Stimulated activated naive CD8-positive, alpha-beta T cell treated with anti-CD3 and anti-CD28 coated beads, Interleukin-15, Interleukin-2, amounts not matched to agents 100 ng/mL and 50 ng/mL, for 24 hours (primary cell): ENCODE measurements around the gene CACNA2D1.

Experiments used
- H3K27ac Mint-ChIP-seq: one replicate; pipeline ENCODE4 v1.8.0; 2021; ENCODE audit warnings: mild to moderate bottlenecking, mixed read lengths
- H3K27me3 Mint-ChIP-seq: one replicate; pipeline ENCODE4 v1.8.0; 2021; ENCODE audit warnings: mixed read lengths
- H3K36me3 Mint-ChIP-seq: one replicate; pipeline ENCODE4 v1.8.0; 2021; ENCODE audit warnings: low read depth, mixed read lengths
- H3K4me1 Mint-ChIP-seq: one replicate; pipeline ENCODE4 v1.8.0; 2021; ENCODE audit warnings: low read depth, mixed read lengths
- H3K4me3 Mint-ChIP-seq: one replicate; pipeline ENCODE4 v1.8.0; 2021; ENCODE audit warnings: mild to moderate bottlenecking, mixed read lengths
- H3K9me3 Mint-ChIP-seq: one replicate; pipeline ENCODE4 v1.8.0; 2021; ENCODE audit warnings: mixed read lengths

The CACNA2D1 gene

DNA sequence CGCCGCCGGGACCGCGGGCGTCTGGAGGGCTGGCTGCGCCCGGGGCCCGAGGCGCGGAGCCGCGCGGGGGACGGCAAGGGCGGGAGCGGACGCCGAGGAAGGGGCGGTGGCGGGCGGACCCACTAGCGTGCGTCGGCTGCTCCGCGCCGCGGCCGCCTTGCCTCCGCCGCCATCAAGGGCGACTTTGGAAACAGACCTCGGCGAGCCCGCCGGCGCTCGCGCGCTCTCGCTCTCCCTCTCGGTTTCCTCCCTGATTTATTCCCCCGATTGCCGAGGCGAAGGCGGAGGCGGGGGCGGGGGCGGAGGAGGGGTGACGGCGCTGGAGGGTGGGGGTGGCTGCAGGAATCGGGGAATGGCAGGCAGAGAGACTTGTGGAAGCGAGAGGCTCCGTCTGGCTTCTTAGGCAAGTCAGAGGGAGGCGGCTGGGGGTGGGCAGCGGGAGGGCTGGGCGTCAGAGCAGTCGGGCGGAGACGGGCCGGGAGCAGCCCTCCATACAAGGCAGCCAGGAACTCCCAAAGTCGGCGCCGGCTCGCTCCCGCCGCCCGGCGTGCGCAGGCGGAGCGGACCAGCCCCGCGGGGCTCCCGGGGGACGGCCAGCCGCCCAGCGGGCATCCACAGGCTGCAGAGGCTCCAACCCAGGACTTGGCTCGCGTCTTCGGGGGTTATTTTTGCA lies at the start of gene CACNA2D1:
Gene CACNA2D1, minus strand, starts transcription at position 231 of the 673 bp plus-strand sequence.
- H3K27me3 Mint-ChIP-seq: peaks cover 53% of the 10 kb centered on the region
- H3K36me3 Mint-ChIP-seq: no peaks in the 10 kb centered on the region
- no peak within 1 kb of the TSS for H3K27ac Mint-ChIP-seq
- peak within 1 kb of the TSS; percentile 52 for H3K4me3 Mint-ChIP-seq
- peaks cover 6% of the 10 kb centered on the region for H3K4me1 Mint-ChIP-seq
- no peaks in the 10 kb centered on the region for H3K9me3 Mint-ChIP-seq

DNA sequence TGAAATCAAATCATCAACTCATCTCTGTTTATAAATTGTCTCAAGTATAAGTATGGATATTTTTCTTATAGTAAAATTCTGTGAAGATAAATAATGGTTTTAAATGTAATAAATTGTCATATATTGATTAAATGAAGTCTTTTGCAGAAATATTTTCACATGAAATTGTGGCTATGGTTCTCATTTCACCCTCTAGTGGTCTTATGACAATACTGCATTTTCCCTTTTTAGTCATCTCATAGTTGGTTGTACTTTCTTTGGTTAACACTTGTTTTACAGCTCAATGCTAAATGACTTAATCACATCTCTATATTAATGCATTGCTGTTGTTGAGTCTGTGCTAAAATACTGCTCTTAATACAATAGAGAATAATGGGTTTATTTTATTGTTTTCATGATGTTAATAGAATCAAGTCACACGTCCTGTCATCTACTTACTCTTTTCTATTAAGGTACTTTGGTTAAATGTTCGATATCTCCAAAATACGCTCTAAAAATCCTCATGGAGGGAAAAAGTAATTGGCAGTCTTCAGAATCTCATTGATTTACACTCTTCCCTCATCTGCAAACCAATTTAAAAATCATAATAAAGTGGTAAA lies 38.0 kb upstream of the CACNA2D1 start:
- no peaks in the 10 kb centered on the region for H3K9me3 Mint-ChIP-seq
- no peaks in the 10 kb centered on the region for H3K27me3 Mint-ChIP-seq
- H3K36me3 Mint-ChIP-seq: no peaks in the 10 kb centered on the region
- H3K27ac Mint-ChIP-seq: no peak overlapping the region
- H3K4me3 Mint-ChIP-seq: no peak overlapping the region
- H3K4me1 Mint-ChIP-seq: no peaks in the 10 kb centered on the region

DNA sequence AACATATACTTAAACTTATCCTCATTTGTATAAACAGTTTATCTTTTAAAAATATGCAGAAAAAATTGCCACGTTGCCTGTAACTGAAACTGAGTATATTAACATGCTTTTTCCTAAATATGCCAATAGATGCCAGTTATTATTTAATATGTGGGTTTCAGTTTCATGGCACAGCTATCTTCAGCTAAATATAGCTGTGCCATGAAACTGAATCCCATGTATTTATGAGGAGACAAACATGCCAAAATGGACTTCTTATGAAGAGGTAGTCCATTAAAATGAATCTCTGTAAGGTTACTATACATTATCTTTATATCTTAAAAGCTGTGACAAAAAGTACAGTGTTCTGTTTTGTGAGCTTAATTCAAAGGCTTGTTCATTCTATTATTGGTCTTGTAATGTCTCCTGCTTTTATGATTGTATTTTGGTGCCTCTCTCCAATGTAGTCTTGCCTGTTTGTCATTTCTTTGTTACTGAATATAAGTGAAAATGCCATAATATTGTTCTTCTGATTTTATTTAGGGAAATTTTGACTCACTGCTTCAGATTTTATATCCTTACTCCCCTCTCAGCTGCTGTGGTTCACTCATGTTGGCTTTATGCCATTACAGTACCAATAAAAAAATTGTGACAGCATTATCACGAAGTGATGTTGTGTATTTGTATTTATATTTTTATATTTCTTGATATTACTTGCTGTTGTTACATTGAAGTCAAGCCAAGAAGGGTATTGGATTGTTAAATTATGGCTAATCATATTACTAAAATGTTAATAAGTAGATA lies 34.3 kb upstream of the CACNA2D1 start:
- Mint-ChIP-seq H3K27ac (no peak overlapping the region), H3K4me1 (no peaks in the 10 kb centered on the region), H3K36me3 (no peaks in the 10 kb centered on the region)

DNA sequence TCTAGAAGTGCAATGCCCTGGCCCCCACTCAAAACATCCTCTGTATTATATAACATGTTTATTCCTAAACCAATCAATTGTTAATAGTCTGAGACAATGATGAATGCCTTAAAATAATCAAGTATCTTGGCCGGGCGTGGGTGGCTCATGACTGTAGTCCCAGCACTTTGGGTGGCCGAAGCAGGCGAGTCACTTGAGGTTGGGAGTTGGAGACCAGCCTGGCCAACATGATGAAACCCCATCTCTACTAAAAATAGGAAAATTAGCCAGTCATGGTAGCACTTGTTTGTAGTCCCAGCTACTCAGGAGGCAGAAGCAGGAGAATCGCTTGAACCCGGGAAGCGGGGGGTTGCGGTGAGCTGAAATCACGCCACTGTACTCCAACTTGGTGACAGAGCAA lies 29.4 kb upstream of the CACNA2D1 start:
- Mint-ChIP-seq H3K27ac (no peak overlapping the region), H3K4me3 (no peak overlapping the region), H3K27me3 (no peaks in the 10 kb centered on the region), H3K4me1 (no peaks in the 10 kb centered on the region), H3K9me3 (no peaks in the 10 kb centered on the region), H3K36me3 (no peaks in the 10 kb centered on the region)

More for the DNA sequence above, 34.3 kb upstream of the CACNA2D1 start:
- H3K4me3 Mint-ChIP-seq: no peak overlapping the region
- H3K9me3 Mint-ChIP-seq: no peaks in the 10 kb centered on the region
- no peaks in the 10 kb centered on the region for H3K27me3 Mint-ChIP-seq

DNA sequence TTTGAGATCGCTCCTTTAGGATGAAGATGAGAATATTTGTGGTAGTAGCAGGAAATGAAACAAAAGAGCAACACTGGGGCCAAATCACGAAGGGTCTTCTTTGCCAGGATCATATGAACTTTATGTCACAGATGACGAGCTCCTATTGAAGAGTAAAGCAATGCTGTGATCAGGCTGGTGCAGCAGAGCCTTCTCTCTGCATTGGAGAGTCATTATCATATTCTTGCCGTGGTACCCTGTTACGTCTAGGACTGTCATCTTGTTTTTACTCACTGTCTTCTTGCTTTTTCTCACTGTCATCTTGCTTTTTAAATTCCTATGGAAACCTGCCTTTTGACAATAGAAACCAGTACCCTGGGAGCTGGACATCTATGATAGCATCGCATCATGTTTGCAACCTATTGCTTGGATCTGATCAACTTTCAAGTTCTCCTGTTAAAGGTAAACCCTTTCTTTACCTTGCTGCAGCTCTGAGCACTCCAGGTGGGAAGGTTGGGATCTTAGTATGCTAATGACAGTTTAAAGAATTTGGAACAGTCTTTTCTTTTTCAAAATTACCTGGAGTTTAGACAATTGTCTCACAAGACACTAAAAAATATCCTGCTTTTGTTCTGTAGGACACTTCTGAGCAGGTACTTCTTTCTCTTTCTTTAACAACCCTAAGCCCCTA lies 27.9 kb upstream of the CACNA2D1 start:
- Mint-ChIP-seq H3K4me1 (no peaks in the 10 kb centered on the region), H3K36me3 (no peaks in the 10 kb centered on the region), H3K9me3 (no peaks in the 10 kb centered on the region), H3K27me3 (no peaks in the 10 kb centered on the region), H3K4me3 (no peak overlapping the region), H3K27ac (no peak overlapping the region)

DNA sequence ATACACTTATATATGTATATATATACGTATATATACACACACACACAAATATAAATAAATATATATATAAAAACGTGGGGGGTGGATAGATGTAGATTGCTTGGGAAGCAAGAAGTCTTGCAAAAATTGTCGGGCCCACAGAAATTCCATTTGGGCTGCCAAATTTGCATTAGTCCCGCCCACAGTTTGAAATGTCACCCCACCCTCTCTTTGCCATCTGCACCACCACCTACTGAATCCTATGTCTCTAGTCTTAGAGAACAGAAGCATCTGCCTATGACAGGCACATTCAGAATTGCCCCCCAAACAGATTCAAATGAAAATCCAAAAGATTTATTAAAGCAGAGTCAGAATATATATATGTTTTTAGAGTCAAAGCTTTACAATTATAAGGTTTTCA lies 25.6 kb upstream of the CACNA2D1 start:
- H3K36me3 Mint-ChIP-seq: no peaks in the 10 kb centered on the region
- no peaks in the 10 kb centered on the region for H3K27me3 Mint-ChIP-seq
- no peak overlapping the region for H3K4me3 Mint-ChIP-seq
- no peaks in the 10 kb centered on the region for H3K4me1 Mint-ChIP-seq
- no peaks in the 10 kb centered on the region for H3K9me3 Mint-ChIP-seq
- H3K27ac Mint-ChIP-seq: no peak overlapping the region

DNA sequence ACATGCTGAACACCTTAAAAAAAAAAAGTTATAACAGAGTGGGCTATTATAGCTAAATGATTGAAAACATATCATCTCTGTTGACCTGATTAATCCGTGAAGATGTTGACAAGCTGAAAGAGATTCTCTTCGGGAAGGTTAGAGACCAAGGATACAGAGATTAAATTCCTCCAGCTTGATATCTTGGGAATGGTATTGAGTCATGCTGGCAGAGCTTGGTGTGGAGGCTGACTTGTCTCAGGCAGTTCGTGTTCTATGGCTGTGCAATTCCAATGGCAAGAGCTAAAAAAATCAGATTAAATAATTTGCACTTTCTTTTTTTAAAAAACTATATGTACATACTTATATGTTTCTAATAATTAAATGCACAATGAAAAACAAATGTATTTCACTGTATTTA lies 24.9 kb upstream of the CACNA2D1 start:
- Mint-ChIP-seq H3K4me3 (no peak overlapping the region), H3K36me3 (no peaks in the 10 kb centered on the region), H3K9me3 (no peaks in the 10 kb centered on the region), H3K27ac (no peak overlapping the region), H3K27me3 (no peaks in the 10 kb centered on the region), H3K4me1 (no peaks in the 10 kb centered on the region)

DNA sequence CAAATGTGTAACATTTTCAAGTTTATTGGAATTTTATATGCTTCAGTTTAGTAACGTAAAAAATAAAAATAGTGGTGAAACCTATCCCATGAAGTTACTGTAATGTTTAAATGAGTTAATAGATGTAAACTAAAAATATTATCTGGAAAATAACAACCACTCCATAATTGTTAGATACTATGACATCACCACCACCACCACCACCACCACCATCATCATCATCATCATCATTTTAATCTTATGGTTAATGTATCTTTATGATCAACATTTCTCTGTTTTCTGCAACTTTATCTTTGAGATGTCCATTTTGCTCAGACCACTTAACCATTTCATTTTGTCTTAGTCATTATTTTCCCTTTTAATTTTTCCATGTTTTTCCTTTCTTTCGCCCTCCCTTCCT lies 23.4 kb upstream of the CACNA2D1 start:
- no peaks in the 10 kb centered on the region for H3K27me3 Mint-ChIP-seq
- no peaks in the 10 kb centered on the region for H3K4me1 Mint-ChIP-seq
- no peaks in the 10 kb centered on the region for H3K36me3 Mint-ChIP-seq
- H3K4me3 Mint-ChIP-seq: no peak overlapping the region
- no peak overlapping the region for H3K27ac Mint-ChIP-seq
- H3K9me3 Mint-ChIP-seq: no peaks in the 10 kb centered on the region

DNA sequence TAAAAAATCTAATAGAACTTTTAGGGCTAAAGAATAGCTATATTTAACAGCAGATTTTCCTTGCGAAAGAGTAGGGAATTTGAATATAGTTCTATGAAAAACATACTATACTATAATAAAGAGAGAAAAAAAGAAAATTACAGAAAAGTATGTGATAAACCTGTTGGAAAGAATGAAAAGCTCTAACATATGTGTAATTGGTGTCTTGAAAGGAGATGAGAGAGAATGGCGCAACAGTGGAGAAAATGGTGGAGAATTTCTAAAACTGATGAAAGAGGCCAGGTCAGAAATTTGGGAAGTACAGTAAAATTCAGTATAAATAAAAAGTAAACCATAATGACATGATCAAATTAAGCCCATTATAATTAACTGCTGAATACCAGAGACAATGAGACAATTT lies 20.8 kb upstream of the CACNA2D1 start:
- Mint-ChIP-seq H3K4me1 (no peaks in the 10 kb centered on the region), H3K36me3 (no peaks in the 10 kb centered on the region), H3K27me3 (no peaks in the 10 kb centered on the region), H3K4me3 (no peak overlapping the region), H3K27ac (no peak overlapping the region), H3K9me3 (no peaks in the 10 kb centered on the region)

DNA sequence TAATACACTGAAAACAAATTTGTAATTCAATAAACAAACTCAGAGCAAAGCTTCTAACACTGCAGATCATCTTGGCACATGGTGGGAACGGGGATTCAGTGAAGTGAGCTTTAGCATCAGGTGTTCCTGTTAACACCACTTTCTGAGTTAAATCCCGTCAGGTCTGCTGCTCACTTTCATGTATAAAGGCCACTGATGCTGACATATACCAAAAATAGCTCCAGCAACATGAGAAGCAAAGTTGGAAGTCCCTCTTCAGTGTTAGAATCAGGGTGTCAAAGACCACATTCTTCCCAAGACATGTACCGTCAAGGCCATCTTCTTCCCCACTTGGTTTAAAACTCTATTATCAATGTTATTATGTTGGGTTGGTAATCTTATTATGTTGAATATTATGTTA lies 11.7 kb upstream of the CACNA2D1 start:
- no peak overlapping the region for H3K27ac Mint-ChIP-seq
- no peaks in the 10 kb centered on the region for H3K36me3 Mint-ChIP-seq

DNA sequence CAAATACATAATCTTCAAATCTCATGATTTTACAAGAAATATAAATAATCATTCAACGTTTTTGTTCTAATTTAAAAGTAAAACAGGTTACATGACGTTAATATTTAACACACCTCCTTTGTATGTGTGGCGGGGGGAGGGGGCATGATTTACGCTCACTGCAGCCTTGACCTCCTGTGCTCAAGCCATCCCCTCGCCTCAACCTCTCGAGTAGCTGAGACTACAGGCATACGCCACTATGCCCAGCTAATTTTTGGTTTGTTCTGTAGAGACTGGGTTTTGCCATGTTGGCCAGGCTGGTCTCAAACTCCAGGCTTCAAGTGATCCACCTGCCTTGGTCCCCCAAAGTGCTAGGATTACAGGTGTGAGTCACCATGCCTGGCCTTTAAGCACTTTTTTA lies 7.2 kb upstream of the CACNA2D1 start:
- Mint-ChIP-seq H3K27ac (no peak overlapping the region), H3K4me3 (no peak overlapping the region)

More for the DNA sequence above, 11.7 kb upstream of the CACNA2D1 start:
- Mint-ChIP-seq H3K27me3 (peaks cover 3% of the 10 kb centered on the region), H3K4me1 (no peaks in the 10 kb centered on the region), H3K4me3 (no peak overlapping the region), H3K9me3 (no peaks in the 10 kb centered on the region)

DNA sequence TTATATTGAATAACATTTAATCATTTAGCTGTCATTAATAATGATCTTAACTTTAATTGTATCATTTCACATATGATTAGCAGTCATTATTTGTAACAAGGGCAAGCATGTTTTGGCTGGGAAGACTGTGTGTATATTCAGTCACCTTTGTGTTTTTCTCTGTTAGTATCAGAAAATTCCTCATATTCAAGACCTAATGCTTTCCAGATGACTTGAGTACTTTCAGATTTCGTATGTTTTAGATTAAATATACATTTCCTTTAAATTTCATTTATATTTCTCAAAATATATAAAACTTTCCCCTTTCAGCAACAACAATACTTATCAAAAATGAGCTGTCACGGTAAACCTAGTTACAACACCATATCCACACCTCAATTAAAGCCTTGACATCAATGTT lies 6.3 kb upstream of the CACNA2D1 start:
- Mint-ChIP-seq H3K27me3 (peaks cover 23% of the 10 kb centered on the region), H3K27ac (no peak overlapping the region), H3K4me1 (no peaks in the 10 kb centered on the region), H3K9me3 (no peaks in the 10 kb centered on the region), H3K4me3 (no peak overlapping the region), H3K36me3 (no peaks in the 10 kb centered on the region)

More for the DNA sequence above, 7.2 kb upstream of the CACNA2D1 start:
- Mint-ChIP-seq H3K36me3 (no peaks in the 10 kb centered on the region), H3K9me3 (no peaks in the 10 kb centered on the region), H3K4me1 (no peaks in the 10 kb centered on the region), H3K27me3 (peaks cover 15% of the 10 kb centered on the region)

DNA sequence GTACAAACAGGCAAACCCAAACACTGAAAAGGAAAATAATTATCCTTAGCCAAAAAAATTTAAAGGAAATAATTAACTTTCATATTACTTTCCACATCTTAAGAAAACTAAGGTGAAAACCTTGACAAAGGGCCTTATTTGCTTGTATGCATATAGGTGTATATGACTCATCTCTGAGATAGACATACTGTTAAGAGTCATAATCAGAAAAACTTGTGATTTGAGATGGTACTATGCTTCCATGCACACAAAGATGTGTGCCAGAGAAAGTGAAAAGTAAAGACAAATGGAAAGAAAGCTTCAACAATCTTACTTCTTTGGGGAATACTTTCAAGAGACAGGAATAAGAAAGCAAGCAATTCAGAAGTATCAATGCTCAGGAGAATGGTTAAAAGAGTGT lies 3.3 kb upstream of the CACNA2D1 start:
- peaks cover 38% of the 10 kb centered on the region for H3K27me3 Mint-ChIP-seq
- H3K9me3 Mint-ChIP-seq: no peaks in the 10 kb centered on the region
- no peak overlapping the region for H3K27ac Mint-ChIP-seq
- H3K4me3 Mint-ChIP-seq: no peak overlapping the region
- peaks cover 6% of the 10 kb centered on the region for H3K4me1 Mint-ChIP-seq
- H3K36me3 Mint-ChIP-seq: no peaks in the 10 kb centered on the region

DNA sequence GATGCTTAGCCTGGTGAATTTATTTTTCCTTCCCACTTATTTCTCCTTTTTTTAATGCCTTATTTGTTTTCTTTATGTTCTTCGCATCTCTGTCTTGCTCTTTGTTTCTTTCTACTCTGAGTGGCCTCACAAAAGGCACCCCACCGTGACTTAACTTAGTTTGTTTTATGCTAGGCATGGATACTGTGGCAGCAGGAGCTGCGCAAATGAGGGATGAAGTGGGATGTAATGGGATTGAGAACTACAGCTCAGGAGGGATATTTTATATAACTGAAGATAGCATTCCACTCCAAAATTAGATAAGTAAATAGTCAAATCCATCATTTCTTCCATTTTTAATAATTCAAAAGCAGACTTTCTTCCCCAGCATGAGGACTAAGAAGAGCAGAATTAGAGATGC lies 1.7 kb upstream of the CACNA2D1 start:
- Mint-ChIP-seq H3K9me3 (no peaks in the 10 kb centered on the region), H3K4me3 (no peak overlapping the region), H3K27ac (no peak overlapping the region), H3K27me3 (peaks cover 53% of the 10 kb centered on the region), H3K4me1 (peaks cover 6% of the 10 kb centered on the region), H3K36me3 (no peaks in the 10 kb centered on the region)
